Thoracic aorta (tissue), 2 donors: ENCODE measurements around the gene RIMS4. TPM values are rescaled to one million over a fixed set of nuclear protein-coding genes. Genes with fewer than 3 reads are reported as not detected.
A peak's percentile ranks its signal among the peaks of the same experiment; 100 is the strongest.

Experiments
- ATAC-seq: fragments of 150-250 bp; one replicate; pipeline ENCODE4 v1.8.0; 2017; ENCODE audit warnings: low read depth; ENCODE audit not compliant: insufficient number of reproducible peaks, low FRiP score
- DNase-seq: peaks from one replicate; pipeline ENCODE4 v3.0.0-alpha.2; 2020; ENCODE audit warnings: low spot score
- H3K27ac ChIP-seq, 2 donors: fragments of 200-600 bp; sonication (generic); 1 replicate in 1 of 2; 2 replicates in 1 of 2; pipeline ENCODE4 v1.5.1; 2016; ENCODE audit warnings: mild to moderate bottlenecking in 2 of 2, moderate library complexity in 2 of 2
- H3K27me3 ChIP-seq: fragments of 200-600 bp; sonication (generic); replicated peaks from 2 replicates; pipeline ENCODE4 v1.6.0; 2016; ENCODE audit warnings: mild to moderate bottlenecking; ENCODE audit not compliant: insufficient read depth
- H3K36me3 ChIP-seq: fragments of 200-600 bp; sonication (generic); one replicate; pipeline ENCODE4 v1.5.1; 2016
- H3K4me1 ChIP-seq, 2 donors: fragments of 200-600 bp; sonication (generic); 1 replicate in 1 of 2; 2 replicates in 1 of 2; pipeline versions ENCODE4 v1.5.1 to v1.6.0; 2016; ENCODE audit warnings: low read depth in 2 of 2, mild to moderate bottlenecking in 1 of 2; ENCODE audit not compliant: control insufficient read depth in 1 of 2
- H3K4me3 ChIP-seq: fragments of 200-600 bp; sonication (generic); 2 replicates; pipeline ENCODE4 v1.5.1; 2016; ENCODE audit warnings: mild to moderate bottlenecking
- H3K9me3 ChIP-seq: fragments of 200-600 bp; sonication (generic); 2 replicates; pipeline ENCODE4 v1.5.1; 2016
- total RNA-seq, 2 donors: library from RNA; depleted of rRNA; stranded (reverse); fragments of >200 nt; gene quantifications; one replicate each; pipeline versions ENCODE4 v1.1.0 to v1.2.3, GENCODE V29; 2016
- TF ChIP-seq, protein P1 (sequence below): fragments of 200-600 bp; sonication (generic); IDR thresholded peaks from one replicate; pipeline ENCODE4 v1.5.1; 2019; ENCODE audit warnings: antibody characterized with exemption

The RIMS4 gene
- total RNA-seq, 2 donors from 2014 or later: 2.4 to 13.5 TPM

DNA sequence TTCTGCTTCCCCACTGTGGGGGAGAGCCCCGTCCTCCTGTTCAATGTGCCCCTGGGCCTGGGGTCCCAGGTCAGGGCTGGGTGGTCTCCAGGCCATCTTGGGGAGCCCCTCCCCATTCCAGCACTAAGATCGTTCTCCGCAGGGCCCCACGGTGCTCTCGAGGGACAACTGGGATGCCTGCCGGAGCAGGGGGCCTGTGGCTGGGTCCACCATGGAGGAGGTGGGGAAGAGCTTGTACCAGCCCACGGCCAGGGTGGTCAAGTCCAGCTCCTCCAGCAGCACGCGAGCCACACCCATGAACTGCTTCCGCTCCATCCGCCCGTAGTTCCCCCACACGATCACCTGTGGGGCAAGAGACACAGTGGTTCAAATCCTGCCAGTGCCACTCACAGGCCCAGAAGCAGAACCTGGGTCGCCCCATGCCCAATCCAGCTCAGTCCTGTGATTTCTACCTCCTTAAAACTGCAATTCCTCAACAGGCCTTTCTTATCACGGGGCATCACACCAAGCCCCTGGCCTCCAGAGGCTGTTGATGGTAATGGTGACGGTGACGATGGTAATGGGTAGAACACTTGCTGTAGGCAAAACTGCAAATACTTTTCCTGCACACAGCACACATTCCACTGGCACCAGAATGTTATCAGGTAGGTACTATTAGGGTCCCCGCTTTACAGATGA lies 54.2 kb downstream of the RIMS4 start:
- H3K4me3 ChIP-seq: no peak overlapping the region
- H3K36me3 ChIP-seq: no peaks in the 10 kb centered on the region
- DNase-seq (no peak), ATAC-seq (no peak)
- H3K27ac ChIP-seq: no peak overlapping the region
- H3K4me1 ChIP-seq: no peaks in the 10 kb centered on the region
- H3K9me3 ChIP-seq: no peaks in the 10 kb centered on the region
- no peaks in the 10 kb centered on the region for H3K27me3 ChIP-seq
- TF ChIP-seq, protein P1, sequence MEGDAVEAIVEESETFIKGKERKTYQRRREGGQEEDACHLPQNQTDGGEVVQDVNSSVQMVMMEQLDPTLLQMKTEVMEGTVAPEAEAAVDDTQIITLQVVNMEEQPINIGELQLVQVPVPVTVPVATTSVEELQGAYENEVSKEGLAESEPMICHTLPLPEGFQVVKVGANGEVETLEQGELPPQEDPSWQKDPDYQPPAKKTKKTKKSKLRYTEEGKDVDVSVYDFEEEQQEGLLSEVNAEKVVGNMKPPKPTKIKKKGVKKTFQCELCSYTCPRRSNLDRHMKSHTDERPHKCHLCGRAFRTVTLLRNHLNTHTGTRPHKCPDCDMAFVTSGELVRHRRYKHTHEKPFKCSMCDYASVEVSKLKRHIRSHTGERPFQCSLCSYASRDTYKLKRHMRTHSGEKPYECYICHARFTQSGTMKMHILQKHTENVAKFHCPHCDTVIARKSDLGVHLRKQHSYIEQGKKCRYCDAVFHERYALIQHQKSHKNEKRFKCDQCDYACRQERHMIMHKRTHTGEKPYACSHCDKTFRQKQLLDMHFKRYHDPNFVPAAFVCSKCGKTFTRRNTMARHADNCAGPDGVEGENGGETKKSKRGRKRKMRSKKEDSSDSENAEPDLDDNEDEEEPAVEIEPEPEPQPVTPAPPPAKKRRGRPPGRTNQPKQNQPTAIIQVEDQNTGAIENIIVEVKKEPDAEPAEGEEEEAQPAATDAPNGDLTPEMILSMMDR: no peak

GRCh38 chr20:44754554-44754953 lies 55.8 kb downstream of the RIMS4 start:
- H3K4me3 ChIP-seq: no peak overlapping the region
- no peaks in the 10 kb centered on the region for H3K27me3 ChIP-seq
- H3K27ac ChIP-seq: no peak overlapping the region
- DNase-seq (no peak), ATAC-seq (no peak)
- H3K4me1 ChIP-seq: peaks cover 4 to 12% of the 10 kb centered on the region in 2 donors
- no peaks in the 10 kb centered on the region for H3K9me3 ChIP-seq
- TF ChIP-seq, protein P1: no peak
- peaks cover 5% of the 10 kb centered on the region for H3K36me3 ChIP-seq

DNA sequence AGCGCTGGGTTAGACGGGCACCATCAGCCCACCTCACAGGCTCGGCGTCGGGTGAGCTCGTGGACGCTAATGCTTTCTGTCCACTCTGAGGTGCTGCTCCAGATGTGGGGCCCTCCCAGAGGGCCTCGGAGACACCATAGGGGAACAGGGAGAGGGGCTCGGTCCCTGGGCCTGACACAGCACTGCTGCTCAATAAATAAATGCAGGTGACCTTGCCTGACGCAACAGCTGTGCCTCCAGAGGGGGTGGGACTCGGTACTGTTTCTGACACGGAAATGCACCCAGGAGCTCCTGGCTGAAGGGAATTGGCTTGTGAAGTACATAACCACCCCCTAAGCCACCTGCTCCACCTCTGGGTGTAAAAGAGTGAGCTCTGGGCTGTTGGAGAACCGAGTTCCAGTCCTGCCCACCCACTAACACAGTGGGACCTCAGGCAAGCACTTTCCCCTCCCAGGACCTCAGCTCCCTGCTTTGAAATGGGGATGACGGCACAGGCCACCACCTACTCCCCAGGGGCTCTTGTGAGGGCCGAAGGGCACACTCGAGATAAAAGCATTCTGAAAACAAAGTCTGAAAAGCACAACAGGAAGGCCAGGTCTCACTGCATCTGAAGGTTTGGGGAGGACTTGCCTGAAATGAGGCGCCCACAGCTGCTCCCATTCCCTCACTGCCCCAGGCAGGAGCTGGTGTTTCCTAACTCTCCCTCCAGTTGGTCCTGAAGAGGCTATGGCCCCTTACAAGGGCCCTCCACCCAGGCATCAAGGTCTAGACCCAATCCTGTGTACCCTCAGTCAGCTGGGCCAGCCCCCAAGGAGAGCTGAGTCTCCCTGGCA lies 58.0 kb downstream of the RIMS4 start:
- Histone ChIP-seq H3K27ac (no peak overlapping the region), H3K9me3 (no peaks in the 10 kb centered on the region), H3K4me3 (no peak overlapping the region), H3K27me3 (no peaks in the 10 kb centered on the region), H3K36me3 (peaks cover 5% of the 10 kb centered on the region), H3K4me1 (peaks cover 8 to 33% of the 10 kb centered on the region in 2 donors)
- TF ChIP-seq, protein P1: no peak
- no peak for DNase-seq
- no peak for ATAC-seq

DNA sequence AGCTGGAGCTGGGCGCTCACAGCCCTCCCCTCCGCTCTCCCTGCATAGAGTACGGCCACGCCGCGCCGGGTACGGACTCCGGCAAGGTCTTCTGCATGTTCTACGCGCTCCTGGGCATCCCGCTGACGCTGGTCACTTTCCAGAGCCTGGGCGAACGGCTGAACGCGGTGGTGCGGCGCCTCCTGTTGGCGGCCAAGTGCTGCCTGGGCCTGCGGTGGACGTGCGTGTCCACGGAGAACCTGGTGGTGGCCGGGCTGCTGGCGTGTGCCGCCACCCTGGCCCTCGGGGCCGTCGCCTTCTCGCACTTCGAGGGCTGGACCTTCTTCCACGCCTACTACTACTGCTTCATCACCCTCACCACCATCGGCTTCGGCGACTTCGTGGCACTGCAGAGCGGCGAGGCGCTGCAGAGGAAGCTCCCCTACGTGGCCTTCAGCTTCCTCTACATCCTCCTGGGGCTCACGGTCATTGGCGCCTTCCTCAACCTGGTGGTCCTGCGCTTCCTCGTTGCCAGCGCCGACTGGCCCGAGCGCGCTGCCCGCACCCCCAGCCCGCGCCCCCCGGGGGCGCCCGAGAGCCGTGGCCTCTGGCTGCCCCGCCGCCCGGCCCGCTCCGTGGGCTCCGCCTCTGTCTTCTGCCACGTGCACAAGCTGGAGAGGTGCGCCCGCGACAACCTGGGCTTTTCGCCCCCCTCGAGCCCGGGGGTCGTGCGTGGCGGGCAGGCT lies 60.1 kb downstream of the RIMS4 start:
- no peaks in the 10 kb centered on the region for H3K27me3 ChIP-seq
- H3K36me3 ChIP-seq: peaks cover 5% of the 10 kb centered on the region
- no peak for ATAC-seq
- TF ChIP-seq, protein P1: no peak
- H3K27ac ChIP-seq: no peak overlapping the region
- no peak for DNase-seq
- H3K4me3 ChIP-seq: peak overlapping the region; percentile 16
- H3K4me1 ChIP-seq: peaks cover 8 to 40% of the 10 kb centered on the region in 2 donors
- no peaks in the 10 kb centered on the region for H3K9me3 ChIP-seq

DNA sequence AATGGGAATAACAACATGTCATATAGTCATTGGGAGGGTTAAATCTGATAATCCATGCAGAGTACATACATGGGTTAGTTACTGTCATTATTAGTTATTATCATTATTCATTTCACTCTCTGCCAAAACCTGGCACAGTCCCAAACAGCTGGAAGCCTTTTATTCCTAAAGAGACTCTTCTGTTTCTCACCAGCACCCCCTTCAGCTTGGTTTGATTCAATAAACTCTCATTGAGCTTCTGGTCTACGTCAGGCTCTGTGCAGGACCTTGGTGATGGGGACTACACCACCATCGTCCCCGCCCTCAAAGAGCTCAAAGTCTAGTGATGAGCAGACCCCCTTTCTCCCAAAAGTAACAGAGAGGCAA lies 62.4 kb downstream of the RIMS4 start:
- TF ChIP-seq, protein P1: no peak
- H3K9me3 ChIP-seq: no peaks in the 10 kb centered on the region
- no peak for DNase-seq

More for the DNA sequence above, 62.4 kb downstream of the RIMS4 start:
- H3K27me3 ChIP-seq: no peaks in the 10 kb centered on the region
- peak overlapping the region; percentile 76 for H3K4me3 ChIP-seq
- H3K36me3 ChIP-seq: peaks cover 5% of the 10 kb centered on the region
- H3K27ac ChIP-seq: peak overlapping the region in 1 of 2 donors; percentile 36
- no peak for ATAC-seq
- H3K4me1 ChIP-seq: peaks cover 8 to 62% of the 10 kb centered on the region in 2 donors
